ENCODE measurements around the gene RIMBP2. TPM values are rescaled to one million over a fixed set of nuclear protein-coding genes. Genes with fewer than 3 reads are reported as not detected.
A peak's percentile ranks its signal among the peaks of the same experiment; 100 is the strongest.

RIMBP2 gene
- total RNA-seq, 1 donor from 2014 or later: 20.5 TPM

DNA sequence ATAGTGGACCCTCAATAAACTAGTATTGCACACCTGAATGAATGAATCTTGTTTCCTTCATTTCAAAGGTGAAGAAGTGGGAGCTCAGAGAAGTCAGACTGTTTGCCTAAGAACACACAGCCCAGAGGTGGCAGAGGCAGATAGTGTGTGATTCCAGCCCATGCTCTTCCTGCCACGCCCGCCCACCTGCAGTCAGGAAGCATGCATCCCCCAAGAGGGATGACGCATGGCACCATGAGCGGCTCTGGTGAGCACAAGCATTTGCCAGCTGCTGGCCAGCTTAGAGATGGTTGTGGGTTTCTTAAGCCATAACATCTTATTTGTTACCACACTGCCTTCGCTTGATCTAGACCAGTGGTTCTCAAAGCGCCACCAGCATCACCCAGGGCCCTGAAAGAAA is 133.8 kb downstream of the RIMBP2 start:
- peaks cover 8% of the 10 kb centered on the region for H3K9me3 Mint-ChIP-seq (ENCODE audit: unreplicated experiment)
- peaks cover under 1% of the 10 kb centered on the region for H3K4me1 Mint-ChIP-seq (ENCODE audit: low read depth, unreplicated experiment)
- peaks cover 6% of the 10 kb centered on the region for H3K27me3 Mint-ChIP-seq (ENCODE audit: unreplicated experiment)
- no peak for DNase-seq
- no peak for TF ChIP-seq CTCF (IDR thresholded peaks at IDR 0.05; ENCODE audit: partially characterized antibody, unreplicated experiment)
- H3K27ac Mint-ChIP-seq (ENCODE audit: unreplicated experiment): no peak overlapping the region
- H3K36me3 Mint-ChIP-seq (ENCODE audit: unreplicated experiment): peaks cover 6% of the 10 kb centered on the region
- no peak overlapping the region for H3K4me3 Mint-ChIP-seq (ENCODE audit: unreplicated experiment)

GRCh38 chr12:130581782-130582181 is 134.3 kb downstream of the RIMBP2 start:
- H3K9me3 Mint-ChIP-seq (ENCODE audit: unreplicated experiment): peaks cover 9% of the 10 kb centered on the region
- H3K4me1 Mint-ChIP-seq (ENCODE audit: low read depth, unreplicated experiment): peaks cover 2% of the 10 kb centered on the region
- H3K27me3 Mint-ChIP-seq (ENCODE audit: unreplicated experiment): peaks cover 7% of the 10 kb centered on the region
- no peak for DNase-seq
- no peak for TF ChIP-seq CTCF (IDR thresholded peaks at IDR 0.05; ENCODE audit: partially characterized antibody, unreplicated experiment)
- H3K27ac Mint-ChIP-seq (ENCODE audit: unreplicated experiment): no peak overlapping the region
- H3K4me3 Mint-ChIP-seq (ENCODE audit: unreplicated experiment): peak overlapping the region; percentile 23
- peaks cover 6% of the 10 kb centered on the region for H3K36me3 Mint-ChIP-seq (ENCODE audit: unreplicated experiment)

GRCh38 chr12:130579231-130579630 is 136.9 kb downstream of the RIMBP2 start:
- peaks cover 13% of the 10 kb centered on the region for H3K9me3 Mint-ChIP-seq (ENCODE audit: unreplicated experiment)

GRCh38 chr12:130577351-130577750 is 138.7 kb downstream of the RIMBP2 start:
- no peak overlapping the region for H3K27ac Mint-ChIP-seq (ENCODE audit: unreplicated experiment)
- peaks cover 18% of the 10 kb centered on the region for H3K9me3 Mint-ChIP-seq (ENCODE audit: unreplicated experiment)
- DNase-seq: no peak
- TF ChIP-seq CTCF (IDR thresholded peaks at IDR 0.05; ENCODE audit: partially characterized antibody, unreplicated experiment): no peak
- peaks cover 12% of the 10 kb centered on the region for H3K27me3 Mint-ChIP-seq (ENCODE audit: unreplicated experiment)
- H3K4me1 Mint-ChIP-seq (ENCODE audit: low read depth, unreplicated experiment): peaks cover 10% of the 10 kb centered on the region
- peaks cover 11% of the 10 kb centered on the region for H3K36me3 Mint-ChIP-seq (ENCODE audit: unreplicated experiment)
- no peak overlapping the region for H3K4me3 Mint-ChIP-seq (ENCODE audit: unreplicated experiment)

More at GRCh38 chr12:130579231-130579630, 136.9 kb downstream of the RIMBP2 start:
- Mint-ChIP-seq H3K4me1 (ENCODE audit: low read depth, unreplicated experiment) (peaks cover 7% of the 10 kb centered on the region), H3K27ac (ENCODE audit: unreplicated experiment) (no peak overlapping the region), H3K4me3 (ENCODE audit: unreplicated experiment) (no peak overlapping the region), H3K27me3 (ENCODE audit: unreplicated experiment) (peaks cover 9% of the 10 kb centered on the region), H3K36me3 (ENCODE audit: unreplicated experiment) (peaks cover 6% of the 10 kb centered on the region)
- no peak for TF ChIP-seq CTCF (IDR thresholded peaks at IDR 0.05; ENCODE audit: partially characterized antibody, unreplicated experiment)
- DNase-seq: no peak

GRCh38 chr12:130576371-130576816 is 139.7 kb downstream of the RIMBP2 start:
- Mint-ChIP-seq H3K4me1 (ENCODE audit: low read depth, unreplicated experiment) (peaks cover 10% of the 10 kb centered on the region), H3K27ac (ENCODE audit: unreplicated experiment) (peak overlapping the region; percentile 69), H3K9me3 (ENCODE audit: unreplicated experiment) (peaks cover 18% of the 10 kb centered on the region), H3K27me3 (ENCODE audit: unreplicated experiment) (peaks cover 10% of the 10 kb centered on the region), H3K36me3 (ENCODE audit: unreplicated experiment) (peaks cover 11% of the 10 kb centered on the region), H3K4me3 (ENCODE audit: unreplicated experiment) (no peak overlapping the region)
- TF ChIP-seq CTCF (IDR thresholded peaks at IDR 0.05; ENCODE audit: partially characterized antibody, unreplicated experiment): no peak
- peak; percentile 31 for DNase-seq

Measured in glutamatergic neuron (in vitro differentiated cells).